CMK (cell line): ENCODE results near the gene AMZ2.
"Not testable (repeated sequence)": the region's sequence is repeated elsewhere in the genome, so short reads cannot be mapped to it uniquely, and the experiment has no call there.

Experiments
- DNase-seq: peaks from one replicate; pipeline ENCODE4 v3.0.0-alpha.2; 2010; ENCODE audit warnings: low read depth

AMZ2 gene

DNA sequence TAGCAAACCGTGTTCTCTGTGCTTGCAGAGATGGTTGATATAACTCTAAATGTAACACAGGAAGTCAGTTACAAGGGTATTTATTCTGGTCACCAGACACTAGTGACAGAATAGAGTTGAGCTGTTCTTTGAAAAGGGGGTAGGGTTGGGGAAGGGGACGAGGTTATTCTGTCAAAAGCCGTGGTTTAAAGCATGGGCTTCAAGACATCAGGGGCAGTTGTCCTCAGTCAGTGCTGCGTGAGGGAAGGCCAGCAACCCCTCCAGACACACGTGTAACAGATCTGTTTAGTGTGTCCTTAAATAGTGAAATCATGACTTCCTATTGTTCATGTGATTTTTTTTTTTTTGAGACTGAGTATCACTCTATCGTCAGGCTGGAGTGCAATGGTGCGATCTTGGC, 5.6 kb downstream of the AMZ2 start:
- not testable (repeated sequence) for DNase-seq

DNA sequence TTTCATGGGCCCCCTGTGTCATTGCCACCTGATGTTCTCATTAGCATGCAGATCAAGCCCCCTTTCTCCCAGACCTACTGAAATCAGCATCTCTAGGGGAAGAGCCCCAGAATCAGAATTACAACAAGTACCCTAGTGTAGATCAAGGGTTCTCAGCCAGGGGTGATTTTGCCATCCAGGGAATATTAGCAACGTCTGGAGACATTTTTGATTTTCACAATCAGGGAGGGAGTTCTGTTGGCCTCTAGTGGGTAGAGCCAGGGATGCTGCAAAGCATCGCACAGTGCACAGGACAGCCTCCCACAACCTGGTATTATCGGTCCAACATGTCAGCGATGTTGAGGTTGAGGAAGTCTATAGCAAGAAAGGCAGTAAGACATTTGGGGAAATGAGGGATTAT, 7.3 kb downstream of the AMZ2 start:
- DNase-seq, result no peak

DNA sequence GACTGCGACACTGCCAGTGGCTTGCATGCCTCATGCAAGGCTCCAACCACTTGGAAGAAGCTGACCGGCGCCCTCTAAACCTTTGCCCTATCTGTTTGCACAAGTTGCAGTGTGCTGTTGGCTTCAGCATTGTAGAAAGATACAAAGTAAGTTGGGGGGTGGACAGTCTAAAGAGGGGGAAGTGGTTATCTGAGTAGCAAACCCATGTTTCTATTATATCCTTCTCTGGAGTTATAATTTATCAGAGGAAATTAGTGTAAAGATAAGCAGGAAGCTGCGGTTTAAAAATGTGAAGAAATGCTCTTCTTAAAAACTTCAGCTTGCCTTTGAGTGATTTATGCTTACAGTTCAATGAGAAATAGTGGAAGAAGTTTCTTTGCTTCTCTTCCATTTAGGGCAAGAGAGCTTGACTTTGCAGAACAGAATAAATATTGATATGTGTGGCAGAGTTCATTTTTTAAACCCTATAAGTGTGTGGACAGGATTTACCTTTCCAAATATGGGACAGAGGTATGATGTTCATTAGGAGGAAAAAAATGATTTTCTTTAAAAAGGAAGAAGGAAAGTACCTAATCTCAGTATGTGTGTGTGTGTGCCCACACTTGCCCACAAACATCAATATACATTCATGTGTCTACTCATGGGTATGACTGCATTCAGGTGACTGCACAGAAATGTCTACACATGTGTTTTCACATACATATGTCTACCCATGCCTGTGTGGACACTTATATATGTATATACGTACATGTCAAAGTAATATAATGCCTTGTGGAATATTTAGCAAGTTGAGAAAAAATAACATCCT, 8.1 kb downstream of the AMZ2 start:
- DNase-seq, result no peak

DNA sequence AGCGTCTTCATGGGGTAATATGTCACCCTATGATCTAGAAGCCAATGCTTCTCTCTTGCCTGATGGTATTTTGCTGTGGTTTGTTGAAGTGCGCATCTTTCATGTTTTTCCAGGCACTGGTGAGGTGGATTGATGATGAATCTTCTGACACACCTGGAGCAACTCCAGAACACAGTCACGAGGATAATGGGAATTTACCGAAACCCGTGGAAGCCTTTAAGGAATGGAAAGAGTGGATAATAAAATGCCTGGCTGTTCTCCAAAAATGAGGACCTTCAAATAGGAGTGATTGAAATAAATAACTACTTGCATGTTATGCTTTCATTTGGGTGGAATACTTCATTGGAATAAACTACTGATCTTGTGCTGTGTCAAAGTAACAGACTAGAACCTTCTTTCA, 8.9 kb downstream of the AMZ2 start:
- DNase-seq, result not testable (repeated sequence)

DNA sequence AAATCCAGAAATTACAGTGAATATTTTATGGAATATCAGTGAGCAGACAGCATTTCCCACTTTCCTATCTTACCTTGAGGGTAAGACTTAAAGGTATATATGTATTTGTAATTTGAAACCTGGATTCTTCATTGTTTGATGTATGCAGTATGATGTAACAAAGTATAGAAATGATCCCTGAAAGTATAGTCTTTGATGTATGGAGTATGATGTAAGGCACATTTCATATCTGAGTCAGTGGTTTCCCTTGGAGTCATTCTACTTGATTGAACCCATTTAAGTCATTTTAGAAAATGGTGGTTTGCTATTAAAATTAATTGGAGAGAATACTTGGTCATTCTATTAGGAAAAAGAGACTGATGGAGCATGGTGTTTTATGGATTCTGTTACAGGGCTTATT, 10.1 kb downstream of the AMZ2 start:
- no peak for DNase-seq

DNA sequence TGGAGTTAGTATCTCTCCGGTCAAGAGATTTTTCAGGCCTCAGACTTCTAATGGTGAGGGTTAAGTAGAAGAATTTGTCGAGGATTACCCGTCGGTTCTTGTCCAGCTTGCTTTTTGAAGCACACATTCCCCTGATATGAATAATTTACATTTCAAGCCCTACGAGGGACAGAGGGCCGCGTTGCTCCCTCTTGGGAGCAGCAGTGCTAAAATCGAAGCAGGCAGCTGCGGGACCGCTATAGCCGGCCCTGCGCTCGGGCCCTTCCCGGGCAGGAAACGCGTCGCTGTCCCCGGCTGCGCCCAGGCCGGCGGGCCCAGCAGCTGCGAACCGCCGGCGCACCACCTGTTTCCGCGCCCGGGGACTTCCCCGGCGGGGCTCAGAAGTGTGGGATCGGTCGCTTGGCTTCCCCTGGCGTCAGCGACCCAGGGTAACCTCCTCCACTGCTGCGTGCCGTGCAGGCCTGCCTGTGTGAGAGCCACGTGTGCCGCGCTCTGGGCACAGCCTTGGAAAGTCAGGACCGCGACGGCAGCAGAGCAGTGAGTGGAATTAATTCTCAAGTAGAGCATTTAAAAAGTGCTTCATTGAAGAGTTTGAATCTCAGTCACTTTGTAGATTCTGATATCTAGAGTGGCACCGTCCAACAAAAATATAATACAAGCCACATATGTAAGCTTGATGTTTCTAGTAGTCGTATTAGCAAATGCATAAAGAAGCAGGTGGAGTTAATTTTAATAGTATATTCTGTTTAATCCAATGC, 11.2 kb downstream of the AMZ2 start:
- DNase-seq, result not testable (repeated sequence)

DNA sequence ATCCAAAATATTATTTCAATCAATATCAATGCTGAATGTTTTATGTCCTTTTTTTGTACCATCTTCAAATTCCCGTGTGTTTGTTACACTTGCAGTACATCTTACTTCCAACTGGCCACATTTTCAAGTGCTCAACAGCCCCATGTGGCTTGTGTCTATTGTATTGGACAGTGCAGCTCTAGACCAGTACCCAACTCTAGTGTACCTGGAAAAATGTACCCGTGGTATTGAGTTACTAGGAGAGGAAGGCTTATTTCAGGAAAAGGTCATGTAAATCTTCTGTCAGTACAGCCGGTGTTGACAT, 11.8 kb downstream of the AMZ2 start:
- not testable (repeated sequence) for DNase-seq

DNA sequence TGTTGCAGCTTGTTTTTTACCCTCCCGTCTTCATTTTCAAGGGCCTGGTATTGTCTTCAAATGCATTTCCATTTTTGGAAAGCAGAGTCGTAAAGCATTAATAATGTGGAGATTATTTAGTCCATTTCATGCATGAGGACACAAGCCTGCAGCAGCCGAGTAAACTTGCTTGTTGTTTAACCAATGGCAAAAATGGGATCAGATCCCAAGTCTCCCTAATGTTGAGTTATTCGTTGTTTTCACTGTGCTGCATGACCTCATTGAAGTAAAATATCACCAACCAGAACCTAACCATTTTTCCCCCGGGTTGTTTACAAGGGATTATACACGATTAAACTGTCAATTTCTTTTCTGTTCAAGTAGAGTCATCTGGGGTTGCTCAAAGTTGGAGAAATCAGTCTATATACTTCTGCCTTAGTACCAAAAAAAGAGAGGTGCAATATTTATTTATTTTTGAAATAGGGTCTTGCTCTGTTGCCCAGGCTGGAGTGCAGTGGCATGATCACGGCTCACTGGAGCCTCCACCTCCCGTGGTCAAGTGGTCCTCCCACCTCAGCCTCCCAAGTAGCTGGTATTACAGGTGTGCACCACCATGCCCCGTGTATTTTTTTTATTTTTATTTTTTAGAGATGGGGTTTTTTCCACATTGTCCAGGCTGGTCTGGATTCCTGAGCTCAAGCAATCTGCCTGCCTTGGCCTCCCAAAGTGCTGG, 12.4 kb downstream of the AMZ2 start:
- DNase-seq, result no peak

DNA sequence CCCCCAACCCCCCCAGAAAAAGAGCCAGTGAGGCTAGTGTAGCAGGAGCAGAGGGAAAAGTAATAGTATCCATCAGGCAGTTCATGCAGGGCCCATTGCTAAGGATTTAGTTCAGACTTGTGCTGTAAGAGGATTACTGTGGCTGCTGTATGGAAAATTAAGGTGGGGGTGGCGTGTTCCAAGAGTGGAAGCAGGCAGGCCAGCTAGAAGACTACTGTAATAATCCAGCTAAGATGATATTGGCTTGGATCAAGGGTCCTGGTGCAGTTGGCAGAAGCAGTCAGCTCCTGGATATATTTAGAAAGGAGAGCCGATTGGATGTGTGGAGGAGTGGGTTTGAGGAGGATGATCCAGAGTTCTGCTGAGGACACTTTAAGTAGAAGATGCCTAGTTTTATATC, 14.6 kb downstream of the AMZ2 start:
- DNase-seq, result not testable (repeated sequence)

DNA sequence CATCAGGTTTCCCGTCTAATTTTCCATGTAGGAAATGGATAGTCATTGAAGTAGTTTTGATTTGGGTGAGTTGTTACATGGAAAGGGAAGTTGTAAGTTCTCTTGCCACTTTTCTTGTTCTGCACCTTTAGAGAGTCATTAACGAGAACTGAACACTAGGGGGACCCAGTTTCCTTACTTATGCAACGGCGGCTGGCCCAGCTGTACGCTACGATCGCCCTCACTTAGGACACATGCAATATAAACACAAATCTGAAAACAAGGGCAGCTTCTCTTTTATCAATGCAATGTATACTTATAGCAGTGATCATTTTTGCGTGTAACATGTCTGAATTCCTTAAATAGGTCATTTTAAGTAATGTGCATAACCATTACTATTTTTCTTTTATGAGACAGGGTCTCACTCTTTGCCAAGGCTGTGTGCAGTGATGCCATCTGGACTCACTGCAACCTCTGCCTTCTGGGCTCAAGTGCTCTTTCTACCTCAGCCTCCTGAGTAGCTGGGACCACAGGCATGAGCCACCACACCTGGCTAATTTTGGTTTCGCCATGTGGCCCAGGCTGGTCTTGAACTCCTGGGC, 15.3 kb downstream of the AMZ2 start:
- DNase-seq, result not testable (repeated sequence)

DNA sequence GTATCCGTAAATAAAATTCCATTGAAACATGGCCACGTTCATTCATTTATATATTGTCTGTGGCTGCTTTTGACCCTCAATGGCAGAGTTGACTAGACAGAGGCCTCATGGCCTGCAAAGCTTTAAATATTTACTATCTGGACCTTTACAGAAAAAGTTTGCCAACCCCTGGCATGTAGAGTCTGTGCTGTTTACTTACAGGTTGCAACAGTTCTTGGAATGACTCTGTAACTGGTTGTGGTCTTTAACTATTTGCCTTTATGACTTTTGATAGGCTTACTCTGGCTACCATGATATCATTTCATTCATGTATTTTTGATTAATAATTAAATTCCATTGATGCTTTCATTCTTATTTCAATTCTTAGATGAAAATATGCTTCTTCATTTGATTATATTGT, 18.0 kb downstream of the AMZ2 start:
- DNase-seq, result not testable (repeated sequence)

DNA sequence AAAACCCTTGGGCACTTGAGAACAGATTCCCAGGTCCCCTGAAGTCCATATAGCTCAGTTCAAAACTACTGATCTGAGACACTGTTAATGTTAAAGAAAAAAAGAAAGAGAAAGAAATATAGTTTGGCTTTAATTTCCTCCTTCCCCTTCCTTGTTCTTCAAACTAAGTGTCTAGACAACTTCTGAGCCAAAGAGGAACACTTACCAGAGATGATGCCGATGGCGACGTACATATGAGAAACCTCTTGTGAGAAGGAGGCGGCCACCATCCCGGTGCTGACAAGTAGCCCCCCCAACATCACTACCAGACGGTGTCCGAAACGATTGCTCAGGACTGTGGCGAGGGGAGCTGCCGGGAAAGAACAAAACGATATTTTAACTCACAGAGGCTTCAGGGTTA, 25.9 kb downstream of the AMZ2 start:
- DNase-seq, result no peak

DNA sequence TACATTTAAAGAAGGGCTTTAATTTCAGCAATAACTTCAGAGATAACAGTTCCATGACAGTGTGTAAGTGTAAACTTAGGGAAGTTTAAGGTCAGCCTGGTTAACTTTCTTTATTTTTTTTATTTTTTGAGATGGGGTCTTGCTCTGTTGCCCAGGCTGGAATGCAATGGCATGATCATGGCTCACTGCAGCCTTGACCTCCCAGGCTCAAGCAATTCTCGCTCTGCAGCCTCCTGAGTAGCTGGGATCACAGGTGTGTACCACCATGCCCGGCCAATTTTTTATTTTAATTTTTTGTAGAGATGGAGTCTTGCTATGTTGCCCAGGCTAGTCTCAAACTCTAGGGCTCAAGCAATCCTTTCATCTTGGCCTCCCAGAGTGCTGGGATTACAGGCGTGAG, 28.5 kb downstream of the AMZ2 start:
- not testable (repeated sequence) for DNase-seq

DNA sequence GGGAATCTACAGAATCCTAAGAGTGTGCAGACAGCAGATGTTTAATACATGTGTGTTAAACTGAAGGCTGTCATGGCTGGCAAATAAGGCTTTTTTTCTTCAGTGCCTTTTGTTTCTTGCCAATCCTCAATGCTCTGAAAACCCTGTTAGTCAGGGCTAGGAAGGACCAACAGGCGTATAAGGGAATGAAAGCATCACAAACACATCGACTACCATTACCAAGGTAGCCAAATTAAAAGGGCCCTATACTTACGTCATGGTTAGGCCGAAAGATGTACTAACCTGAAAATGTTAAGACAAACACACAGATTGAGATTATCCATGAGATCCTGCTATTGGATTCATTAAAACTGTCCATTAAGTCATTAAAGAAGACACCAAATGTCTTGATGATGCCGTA, 30.0 kb downstream of the AMZ2 start:
- DNase-seq, result no peak

DNA sequence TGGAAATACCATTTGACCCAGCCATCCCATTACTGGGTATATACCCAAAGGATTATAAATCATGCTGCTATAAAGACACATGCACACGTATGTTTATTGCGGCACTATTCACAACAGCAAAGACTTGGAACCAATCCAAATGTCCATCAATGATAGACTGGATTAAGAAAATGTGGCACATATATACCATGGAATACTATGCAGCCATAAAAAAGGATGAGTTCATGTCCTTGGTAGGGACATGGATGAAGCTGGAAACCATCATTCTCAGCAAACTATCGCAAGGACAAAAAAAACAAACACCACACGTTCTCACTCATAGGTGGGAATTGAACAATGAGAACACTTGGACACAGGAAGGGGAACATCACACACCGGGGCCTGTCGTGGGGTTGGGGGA, 34.1 kb downstream of the AMZ2 start:
- not testable (repeated sequence) for DNase-seq

DNA sequence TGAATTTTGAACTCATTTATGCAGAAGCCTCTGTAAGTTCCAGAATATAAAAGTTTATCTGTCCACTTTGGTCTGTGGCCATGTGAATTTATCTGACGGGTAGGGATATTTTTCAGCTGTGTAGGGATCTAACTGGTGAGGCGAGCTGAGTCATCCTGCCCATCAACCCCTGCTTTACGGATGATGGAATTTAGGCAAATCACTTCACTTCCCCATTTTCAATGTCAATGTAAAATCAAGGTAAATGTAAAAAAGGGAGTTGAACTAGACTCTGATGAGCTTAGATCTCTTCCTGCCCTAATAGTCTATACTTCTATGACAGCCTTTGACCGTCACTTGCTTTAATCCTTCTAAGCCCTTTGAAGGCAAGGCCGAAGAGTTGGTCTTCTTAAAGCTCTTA, 40.5 kb downstream of the AMZ2 start:
- no peak for DNase-seq

DNA sequence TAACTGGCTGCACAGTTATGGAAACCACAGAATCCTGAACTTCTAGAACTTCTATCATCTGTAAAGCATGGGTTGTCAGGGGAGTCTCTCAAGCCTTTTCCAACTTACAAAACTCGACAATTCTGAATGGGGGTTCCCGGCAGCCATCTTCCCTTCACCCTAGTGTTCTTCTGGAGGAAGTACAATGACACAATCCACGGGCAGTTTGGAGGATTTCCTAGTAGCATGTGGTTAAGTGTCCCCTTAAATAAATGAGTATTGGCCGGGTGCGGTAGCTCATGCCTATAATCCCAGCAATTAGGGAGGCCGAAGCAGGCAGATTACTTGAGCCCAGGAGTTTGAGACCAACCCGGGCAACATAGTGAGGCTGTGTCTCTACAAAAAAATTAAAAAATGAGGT, 41.0 kb downstream of the AMZ2 start:
- no peak for DNase-seq

DNA sequence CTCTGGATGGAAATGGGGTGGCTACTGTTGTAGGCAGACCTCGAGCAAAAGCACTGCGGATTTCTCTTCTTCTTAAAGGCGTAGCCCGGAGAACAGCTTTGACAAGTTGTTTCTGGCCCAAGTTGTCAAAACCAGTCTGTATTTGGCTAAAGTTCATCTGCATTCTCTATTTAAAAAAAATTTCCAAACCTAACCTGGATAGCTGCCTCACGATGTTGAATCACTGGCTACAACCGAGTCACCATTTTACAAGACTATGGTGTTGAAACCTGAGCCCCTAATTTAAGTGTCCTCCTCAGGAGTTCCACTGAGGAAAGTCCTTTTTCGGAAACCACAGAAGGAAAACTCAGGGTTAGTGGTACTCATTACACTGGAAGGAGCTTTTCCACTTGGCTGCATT, 41.6 kb downstream of the AMZ2 start:
- DNase-seq, result no peak

DNA sequence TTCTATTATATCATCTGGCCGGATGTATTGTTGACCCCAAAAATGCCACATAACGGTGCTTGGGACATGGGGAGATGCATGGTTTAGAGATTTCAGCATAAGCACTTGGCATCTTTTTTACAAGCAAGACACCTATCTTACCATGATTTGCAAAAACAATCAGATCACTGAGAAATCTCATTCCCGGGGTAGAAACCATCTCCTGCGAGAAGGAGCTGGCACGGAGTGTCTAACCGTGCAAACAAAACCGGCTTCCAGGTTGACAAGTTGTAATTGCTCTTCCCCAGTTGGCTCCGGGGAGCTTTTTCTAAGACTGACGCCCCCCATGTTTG, 42.1 kb downstream of the AMZ2 start:
- no peak for DNase-seq

DNA sequence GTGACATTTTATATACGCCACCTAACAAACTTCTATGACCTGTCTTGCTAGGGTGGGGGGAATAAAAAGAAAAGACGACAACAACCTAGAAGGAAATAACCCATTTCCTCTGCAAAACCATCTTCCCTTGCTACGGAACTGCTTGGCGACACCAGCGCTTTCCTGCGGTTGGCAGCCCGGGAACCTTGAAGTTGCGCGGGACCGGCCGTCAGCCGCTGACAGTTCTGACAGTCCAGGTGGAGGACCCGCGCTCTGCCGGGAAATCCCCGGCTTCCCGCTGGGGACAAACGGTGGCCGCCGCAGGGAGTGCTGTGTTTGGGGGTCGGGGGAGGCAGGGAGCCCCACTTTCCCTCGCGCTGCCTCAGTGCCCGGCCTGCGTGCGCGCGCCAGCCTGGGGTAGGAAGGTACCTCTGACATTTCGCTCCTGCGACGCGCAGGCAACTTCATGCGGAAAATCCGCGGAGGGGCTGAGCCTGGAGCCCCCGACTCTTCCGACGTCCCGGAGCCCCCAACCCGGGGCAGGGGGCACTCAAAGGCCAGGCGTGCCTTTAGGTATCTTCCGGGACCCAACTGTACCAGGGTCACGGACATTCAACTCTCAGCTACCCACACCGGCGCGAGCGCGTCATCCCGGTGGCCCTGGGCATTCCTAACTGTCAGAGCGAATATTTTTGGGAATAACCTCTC, 42.6 kb downstream of the AMZ2 start:
- DNase-seq, result no peak

DNA sequence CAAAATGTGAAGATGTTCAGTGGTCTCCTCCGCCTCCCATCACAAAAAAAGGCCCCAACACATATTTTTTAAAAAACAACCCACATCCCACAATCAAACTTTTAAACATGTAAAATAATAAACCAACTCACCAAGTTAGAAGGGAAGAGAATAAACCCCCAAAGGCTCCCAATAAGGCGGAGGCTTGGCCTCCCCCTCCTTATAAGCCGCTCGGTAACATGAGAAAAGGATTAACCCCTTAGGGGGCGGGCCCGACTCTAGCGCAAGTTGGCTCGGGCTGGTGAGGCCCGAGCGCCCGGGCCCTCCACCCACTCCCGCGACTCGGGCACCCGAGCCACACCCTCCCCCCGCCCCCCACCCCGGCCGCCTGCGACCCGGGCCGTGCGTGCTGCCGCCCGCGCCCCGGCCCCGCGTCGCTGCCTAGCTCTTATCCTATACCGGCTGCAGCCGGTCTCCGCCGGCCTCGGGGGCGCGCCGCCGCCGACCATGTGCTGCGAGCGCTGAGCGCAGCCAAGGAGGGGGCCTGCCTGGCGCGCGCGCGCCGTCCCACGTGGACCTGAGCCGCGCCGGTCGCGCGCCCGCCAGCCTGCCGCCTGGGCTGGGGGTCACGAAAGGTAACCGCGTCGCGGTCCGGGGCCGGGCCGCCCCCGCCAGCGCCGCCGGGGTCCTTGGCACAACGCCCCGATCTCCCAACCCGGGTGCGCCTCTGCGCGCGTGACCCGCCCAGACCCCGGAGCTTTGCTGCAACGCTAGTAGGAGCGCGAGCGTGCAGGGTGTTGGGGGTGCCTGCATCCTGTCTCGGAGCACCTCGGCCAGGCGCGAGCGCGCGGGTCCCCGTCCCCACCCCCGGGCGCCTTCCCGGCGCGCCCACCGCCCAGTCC, 43.4 kb downstream of the AMZ2 start, which contains the start of the genes ARSG and SLC16A6:
Gene ARSG (plus strand): TSS at position 541 of the 881 bp plus-strand sequence. CDS start 15,999 bp downstream, outside the sequence.
Gene SLC16A6 (minus strand): TSS at position 173 of the 881 bp plus-strand sequence. CDS start 12,807 bp downstream, outside the sequence.
- DNase-seq, result peak; percentile 59
